Astrocyte (in vitro differentiated cells and primary cell): ENCODE data around the gene BLTP3A.

Source experiments
- CTCF ChIP-seq: IDR thresholded peaks from 2 replicates; pipeline ENCODE4 v1.5.1; 2011; ENCODE audit warnings: low read depth, mild to moderate bottlenecking, inconsistent platforms, low read length, moderate library complexity; ENCODE audit not compliant: insufficient read depth
- EZH2 ChIP-seq: IDR thresholded peaks from 2 replicates; pipeline ENCODE4 v1.6.1; 2012; ENCODE audit warnings: mild to moderate bottlenecking, low read length, inconsistent platforms; ENCODE audit not compliant: insufficient read depth

GRCh38 chr6:34834789-34835518, 43.1 kb downstream of the BLTP3A start:
- no peak for TF ChIP-seq CTCF
- TF ChIP-seq EZH2: no peak
